SK-N-SH treated with all-trans-retinoic acid at 6 μM for 48 hours (cell line): ENCODE results near the gene ARHGEF16.

Experiments
- ATAC-seq: fragments of 200-7000 bp; cut with Tn5 transposase; 3 replicates; pipeline ENCODE4 v1.9.1; 2020; ENCODE audit warnings: mild to moderate bottlenecking, moderate library complexity
- ARNTL ChIP-seq: fragments of 450-650 bp; formaldehyde crosslinking; IDR thresholded peaks from 2 replicates; pipeline ENCODE4 v1.5.0; 2020; ENCODE audit warnings: low read depth, mild to moderate bottlenecking, moderate library complexity, borderline replicate concordance
- BACH2 ChIP-seq: fragments of 250-450 bp; sonication (Bioruptor Pico); IDR thresholded peaks from 2 replicates; pipeline ENCODE4 v1.9.0; 2021; ENCODE audit warnings: mild to moderate bottlenecking, borderline replicate concordance
- CSDC2 ChIP-seq: fragments of 250-450 bp; sonication (Bioruptor Pico); IDR thresholded peaks from 2 replicates; pipeline ENCODE4 v1.5.0; 2020; ENCODE audit warnings: mild to moderate bottlenecking, moderate library complexity
- CSRNP3 ChIP-seq: fragments of 250-450 bp; sonication (Bioruptor Pico); IDR thresholded peaks from 2 replicates; pipeline ENCODE4 v1.5.1; 2021; ENCODE audit warnings: mild to moderate bottlenecking, moderate library complexity
- ESRRG ChIP-seq: fragments of 250-450 bp; sonication (Bioruptor Pico); IDR thresholded peaks from 2 replicates; pipeline ENCODE4 v1.6.1; 2021; ENCODE audit warnings: mild to moderate bottlenecking
- GLIS3 ChIP-seq: fragments of 250-450 bp; sonication (Bioruptor Pico); IDR thresholded peaks from 2 replicates; pipeline ENCODE4 v1.5.0; 2020; ENCODE audit warnings: mild to moderate bottlenecking, moderate library complexity
- ISL1 ChIP-seq: fragments of 250-450 bp; sonication (Bioruptor Pico); IDR thresholded peaks from 2 replicates; pipeline ENCODE4 v2.1.2; 2022; ENCODE audit warnings: mild to moderate bottlenecking, moderate library complexity
- OSR1 ChIP-seq: fragments of 250-450 bp; sonication (Bioruptor Pico); IDR thresholded peaks from 2 replicates; pipeline ENCODE4 v1.8.0; 2022; ENCODE audit warnings: moderate library complexity, mild to moderate bottlenecking, inconsistent platforms
- PATZ1 ChIP-seq: fragments of 250-450 bp; sonication (Bioruptor Pico); IDR thresholded peaks from 2 replicates; pipeline ENCODE4 v1.8.0; 2020; ENCODE audit warnings: mild to moderate bottlenecking, moderate library complexity, borderline replicate concordance
- POU6F1 ChIP-seq: fragments of 250-450 bp; sonication (Bioruptor Pico); IDR thresholded peaks from 2 replicates; pipeline ENCODE4 v1.8.0; 2021; ENCODE audit warnings: low read depth, mild to moderate bottlenecking, moderate library complexity, borderline replicate concordance
- PPARA ChIP-seq: fragments of 250-450 bp; sonication (Bioruptor Pico); IDR thresholded peaks from 2 replicates; pipeline ENCODE4 v1.5.0; 2020; ENCODE audit warnings: mild to moderate bottlenecking, borderline replicate concordance
- SNAI2 ChIP-seq: fragments of 250-450 bp; sonication (Bioruptor Pico); IDR thresholded peaks from 2 replicates; pipeline ENCODE4 v1.5.0; 2020; ENCODE audit warnings: mild to moderate bottlenecking, moderate library complexity
- TCF4 ChIP-seq: fragments of 250-450 bp; sonication (Bioruptor Pico); IDR thresholded peaks from 2 replicates; pipeline ENCODE4 v1.8.0; 2021; ENCODE audit warnings: mild to moderate bottlenecking, moderate library complexity, borderline replicate concordance
- TOX ChIP-seq: fragments of 250-450 bp; sonication (Bioruptor Pico); IDR thresholded peaks from 2 replicates; pipeline ENCODE4 v1.8.0; 2021; ENCODE audit warnings: mild to moderate bottlenecking, moderate library complexity, borderline replicate concordance
- ZC3H10 ChIP-seq: fragments of 250-450 bp; sonication (Bioruptor Pico); IDR thresholded peaks from 2 replicates; pipeline ENCODE4 v1.5.1; 2021; ENCODE audit warnings: mild to moderate bottlenecking, moderate library complexity
- ZFP3 ChIP-seq: fragments of 250-450 bp; sonication (Bioruptor Pico); IDR thresholded peaks from 2 replicates; pipeline ENCODE4 v1.5.0; 2020; ENCODE audit warnings: mild to moderate bottlenecking, moderate library complexity
- ZFP30 ChIP-seq: fragments of 450-650 bp; formaldehyde crosslinking; IDR thresholded peaks from 2 replicates; pipeline ENCODE4 v1.5.0; 2022; ENCODE audit warnings: mild to moderate bottlenecking, moderate library complexity
- ZNF565 ChIP-seq: fragments of 450-650 bp; formaldehyde crosslinking; conservative IDR thresholded peaks from 2 replicates; pipeline ENCODE4 v1.5.0; 2020; ENCODE audit warnings: low read depth, mild to moderate bottlenecking, moderate library complexity
- ZNF70 ChIP-seq: fragments of 450-650 bp; formaldehyde crosslinking; IDR thresholded peaks from 2 replicates; pipeline ENCODE4 v1.5.0; 2020; ENCODE audit warnings: mild to moderate bottlenecking, moderate library complexity
- ZNF8 ChIP-seq: fragments of 450-650 bp; formaldehyde crosslinking; IDR thresholded peaks from 2 replicates; pipeline ENCODE4 v1.5.0; 2020; ENCODE audit warnings: mild to moderate bottlenecking, moderate library complexity
- TF ChIP-seq, protein P1 (sequence below): fragments of 250-450 bp; sonication (Bioruptor Pico); IDR thresholded peaks from 2 replicates; pipeline ENCODE4 v1.5.0; 2020; ENCODE audit warnings: mild to moderate bottlenecking, moderate library complexity

Gene ARHGEF16

GRCh38 chr1:3466366-3467075 is 12.1 kb downstream of the ARHGEF16 start:
- TF ChIP-seq ZNF70 (CRISPR knock-in tag) (no peak), CSRNP3 (no peak), ZNF565 (CRISPR knock-in tag) (no peak), PATZ1 (no peak), ZFP30 (no peak), BACH2 (no peak), PPARA (no peak), ISL1 (CRISPR knock-in tag) (no peak)
- ATAC-seq: no peak

GRCh38 chr1:3467096-3468036 is 12.9 kb downstream of the ARHGEF16 start:
- TF ChIP-seq ZFP30 (no peak), PPARA (no peak), ISL1 (CRISPR knock-in tag) (no peak), ZNF8 (CRISPR knock-in tag) (no peak), ARNTL (CRISPR knock-in tag) (no peak), CSDC2 (CRISPR knock-in tag) (no peak), BACH2 (no peak), CSRNP3 (no peak), POU6F1 (CRISPR knock-in tag) (no peak), TOX (CRISPR knock-in tag) (no peak), ZNF565 (CRISPR knock-in tag) (no peak), SNAI2 (CRISPR knock-in tag) (no peak), ESRRG (CRISPR knock-in tag) (no peak), ZNF70 (CRISPR knock-in tag) (no peak), GLIS3 (CRISPR knock-in tag) (no peak), ZC3H10 (CRISPR knock-in tag) (no peak), TCF4 (no peak)
- TF ChIP-seq, all 23 proteins: peak for 0
- ATAC-seq: no peak

DNA sequence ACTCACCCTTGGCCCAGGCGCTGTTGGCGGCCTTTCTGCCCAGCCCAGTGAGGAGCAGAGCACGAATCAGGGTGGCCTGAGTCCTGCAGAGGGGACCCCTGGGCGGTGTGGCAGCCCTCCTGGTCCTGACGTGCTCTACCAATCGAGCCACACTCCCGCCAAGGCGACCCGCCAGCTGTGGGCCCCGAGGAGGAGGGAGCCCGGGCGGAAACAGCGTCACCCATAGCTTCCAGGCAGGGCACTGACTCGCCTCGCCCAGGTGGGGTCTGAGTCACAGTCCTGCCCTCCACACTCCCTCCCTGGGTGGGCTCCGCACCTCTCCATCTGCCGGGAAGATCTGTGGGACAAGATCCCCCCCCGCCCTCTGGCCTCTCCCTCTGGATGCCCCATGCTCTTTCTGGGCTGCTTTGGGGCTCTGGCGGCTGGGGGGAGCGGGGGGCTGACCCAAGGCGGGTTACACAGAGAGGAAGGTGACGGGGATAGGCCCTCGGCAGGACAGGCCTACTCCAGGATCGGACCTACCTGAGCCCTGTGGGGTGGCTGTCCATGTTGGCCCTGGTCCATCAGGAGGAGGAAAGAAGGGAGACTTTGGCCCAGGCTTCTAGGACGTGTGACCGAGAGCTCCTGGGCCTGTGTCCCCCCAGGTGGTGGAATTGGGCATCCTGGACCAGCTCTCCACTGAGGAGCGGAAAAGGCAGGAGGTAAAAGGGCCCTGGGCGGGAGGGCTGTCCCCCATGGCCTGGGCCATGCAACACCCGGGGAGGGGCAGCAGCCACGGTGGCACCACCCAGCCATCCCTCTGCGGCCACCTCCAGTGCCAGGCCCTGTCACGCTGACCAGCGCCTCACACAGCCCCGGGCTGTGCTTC is 14.0 kb downstream of the ARHGEF16 start:
- ATAC-seq: no peak
- TF ChIP-seq ZFP30 (no peak), ZNF8 (CRISPR knock-in tag) (no peak), CSRNP3 (no peak), ZFP3 (CRISPR knock-in tag) (no peak), OSR1 (CRISPR knock-in tag) (no peak), TOX (CRISPR knock-in tag) (no peak), ARNTL (CRISPR knock-in tag) (no peak), PPARA (no peak), PATZ1 (no peak), ZNF70 (CRISPR knock-in tag) (no peak)
- TF ChIP-seq, protein P1, sequence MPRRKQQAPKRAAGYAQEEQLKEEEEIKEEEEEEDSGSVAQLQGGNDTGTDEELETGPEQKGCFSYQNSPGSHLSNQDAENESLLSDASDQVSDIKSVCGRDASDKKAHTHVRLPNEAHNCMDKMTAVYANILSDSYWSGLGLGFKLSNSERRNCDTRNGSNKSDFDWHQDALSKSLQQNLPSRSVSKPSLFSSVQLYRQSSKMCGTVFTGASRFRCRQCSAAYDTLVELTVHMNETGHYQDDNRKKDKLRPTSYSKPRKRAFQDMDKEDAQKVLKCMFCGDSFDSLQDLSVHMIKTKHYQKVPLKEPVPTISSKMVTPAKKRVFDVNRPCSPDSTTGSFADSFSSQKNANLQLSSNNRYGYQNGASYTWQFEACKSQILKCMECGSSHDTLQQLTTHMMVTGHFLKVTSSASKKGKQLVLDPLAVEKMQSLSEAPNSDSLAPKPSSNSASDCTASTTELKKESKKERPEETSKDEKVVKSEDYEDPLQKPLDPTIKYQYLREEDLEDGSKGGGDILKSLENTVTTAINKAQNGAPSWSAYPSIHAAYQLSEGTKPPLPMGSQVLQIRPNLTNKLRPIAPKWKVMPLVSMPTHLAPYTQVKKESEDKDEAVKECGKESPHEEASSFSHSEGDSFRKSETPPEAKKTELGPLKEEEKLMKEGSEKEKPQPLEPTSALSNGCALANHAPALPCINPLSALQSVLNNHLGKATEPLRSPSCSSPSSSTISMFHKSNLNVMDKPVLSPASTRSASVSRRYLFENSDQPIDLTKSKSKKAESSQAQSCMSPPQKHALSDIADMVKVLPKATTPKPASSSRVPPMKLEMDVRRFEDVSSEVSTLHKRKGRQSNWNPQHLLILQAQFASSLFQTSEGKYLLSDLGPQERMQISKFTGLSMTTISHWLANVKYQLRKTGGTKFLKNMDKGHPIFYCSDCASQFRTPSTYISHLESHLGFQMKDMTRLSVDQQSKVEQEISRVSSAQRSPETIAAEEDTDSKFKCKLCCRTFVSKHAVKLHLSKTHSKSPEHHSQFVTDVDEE (CRISPR knock-in tag): no peak
